Rectal smooth muscle tissue (tissue), 1 donor: ENCODE results near the gene BICDL2.
A peak's percentile ranks its signal among the peaks of the same experiment; 100 is the strongest.

Experiments used
- H3K27ac ChIP-seq: one replicate; pipeline ENCODE4 v1.7.0; 2013; ENCODE audit warnings: low read depth, low read length, inconsistent platforms
- H3K27me3 ChIP-seq: one replicate; pipeline ENCODE4 v1.7.0; 2013; ENCODE audit warnings: low read length; ENCODE audit not compliant: control insufficient read depth, insufficient read depth
- H3K36me3 ChIP-seq: one replicate; pipeline ENCODE4 v1.7.0; 2013; ENCODE audit warnings: low read length; ENCODE audit not compliant: control insufficient read depth, insufficient read depth
- H3K4me1 ChIP-seq: one replicate; pipeline ENCODE4 v1.7.0; 2013; ENCODE audit warnings: low read length; ENCODE audit not compliant: control insufficient read depth, insufficient read depth
- H3K4me3 ChIP-seq: one replicate; pipeline ENCODE4 v1.7.0; 2013; ENCODE audit warnings: low read length
- H3K9ac ChIP-seq: one replicate; pipeline ENCODE4 v1.7.0; 2013; ENCODE audit warnings: low read length

BICDL2 gene

GRCh38 chr16:3004781-3005284, 31.9 kb downstream of the BICDL2 start:
- Histone ChIP-seq H3K9ac (peak overlapping the region; percentile 28), H3K27ac (no peak overlapping the region), H3K4me1 (no peaks in the 10 kb centered on the region), H3K36me3 (no peaks in the 10 kb centered on the region), H3K27me3 (peaks cover 8% of the 10 kb centered on the region), H3K4me3 (peak overlapping the region; percentile 58)

GRCh38 chr16:3004319-3004718, 32.4 kb downstream of the BICDL2 start:
- Histone ChIP-seq H3K27me3 (peaks cover 8% of the 10 kb centered on the region), H3K4me3 (no peak overlapping the region), H3K4me1 (no peaks in the 10 kb centered on the region), H3K9ac (no peak overlapping the region), H3K27ac (no peak overlapping the region), H3K36me3 (no peaks in the 10 kb centered on the region)

DNA sequence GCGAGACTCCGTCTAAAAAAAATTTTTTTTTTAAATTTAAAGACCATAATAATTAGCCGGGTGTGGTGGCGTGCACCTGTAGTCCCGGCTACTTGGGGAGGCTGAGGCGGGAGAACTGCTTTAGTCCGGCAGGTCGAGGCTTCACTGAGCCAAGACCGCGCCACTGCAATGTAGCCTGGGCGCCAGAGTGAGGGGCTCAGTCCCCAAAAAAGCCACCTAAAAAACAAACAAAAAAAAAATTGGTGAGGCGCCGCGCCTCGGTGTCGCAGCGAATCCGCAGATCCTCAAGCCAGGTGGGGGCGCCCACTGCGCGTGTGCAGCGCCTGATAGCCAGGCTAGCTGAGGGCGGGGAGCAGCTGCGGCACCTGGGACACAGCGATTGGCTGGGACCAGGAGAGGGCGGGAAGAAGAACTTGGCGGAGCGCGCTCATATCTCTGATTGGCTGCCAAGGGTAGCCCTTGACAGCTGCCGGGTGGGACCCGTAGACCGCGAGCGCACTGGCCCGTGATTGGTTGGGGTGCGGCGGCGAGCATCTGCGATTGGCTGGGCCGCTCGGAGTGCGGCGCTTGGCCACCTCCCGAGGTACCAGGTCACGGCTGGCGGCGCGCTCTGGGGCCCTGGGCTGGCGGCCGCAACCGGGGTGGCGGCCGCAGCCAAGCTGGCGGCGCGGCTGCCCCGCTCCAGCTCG, 33.0 kb downstream of the BICDL2 start:
- Histone ChIP-seq H3K27ac (no peak overlapping the region), H3K4me1 (no peaks in the 10 kb centered on the region), H3K9ac (no peak overlapping the region), H3K27me3 (peaks cover 7% of the 10 kb centered on the region), H3K36me3 (no peaks in the 10 kb centered on the region), H3K4me3 (no peak overlapping the region)

- peaks cover 3% of the 10 kb centered on the region for H3K27me3 ChIP-seq
- H3K27ac ChIP-seq, result no peak overlapping the region
- no peak overlapping the region for H3K9ac ChIP-seq
- H3K36me3 ChIP-seq, result no peaks in the 10 kb centered on the region
- H3K4me1 ChIP-seq, result no peaks in the 10 kb centered on the region
- no peak overlapping the region for H3K4me3 ChIP-seq
Observed at GRCh38 chr16:3001316-3001715, 35.4 kb downstream of the BICDL2 start.

GRCh38 chr16:3000540-3000939, 36.2 kb downstream of the BICDL2 start:
- no peak overlapping the region for H3K4me3 ChIP-seq
- no peaks in the 10 kb centered on the region for H3K36me3 ChIP-seq
- no peaks in the 10 kb centered on the region for H3K4me1 ChIP-seq
- peaks cover 3% of the 10 kb centered on the region for H3K27me3 ChIP-seq
- no peak overlapping the region for H3K27ac ChIP-seq
- H3K9ac ChIP-seq, result no peak overlapping the region

- H3K4me3 ChIP-seq, result no peak overlapping the region
- no peaks in the 10 kb centered on the region for H3K36me3 ChIP-seq
- H3K27ac ChIP-seq, result no peak overlapping the region
- no peak overlapping the region for H3K9ac ChIP-seq
- peaks cover 3% of the 10 kb centered on the region for H3K27me3 ChIP-seq
- no peaks in the 10 kb centered on the region for H3K4me1 ChIP-seq
Observed at GRCh38 chr16:2999929-3000328, 36.8 kb downstream of the BICDL2 start.

- no peak overlapping the region for H3K4me3 ChIP-seq
- H3K36me3 ChIP-seq, result no peaks in the 10 kb centered on the region
- H3K4me1 ChIP-seq, result no peaks in the 10 kb centered on the region
- no peak overlapping the region for H3K27ac ChIP-seq
- peaks cover 3% of the 10 kb centered on the region for H3K27me3 ChIP-seq
- H3K9ac ChIP-seq, result no peak overlapping the region
Observed at GRCh38 chr16:2996298-2996697, 40.4 kb downstream of the BICDL2 start.

GRCh38 chr16:2992383-2993081, 44.2 kb downstream of the BICDL2 start:
- Histone ChIP-seq H3K9ac (no peak overlapping the region), H3K4me1 (no peaks in the 10 kb centered on the region), H3K36me3 (no peaks in the 10 kb centered on the region), H3K27me3 (no peaks in the 10 kb centered on the region), H3K27ac (no peak overlapping the region), H3K4me3 (no peak overlapping the region)

GRCh38 chr16:2991566-2992261, 45.0 kb downstream of the BICDL2 start:
- Histone ChIP-seq H3K27ac (no peak overlapping the region), H3K9ac (no peak overlapping the region), H3K36me3 (no peaks in the 10 kb centered on the region), H3K4me1 (no peaks in the 10 kb centered on the region), H3K27me3 (no peaks in the 10 kb centered on the region), H3K4me3 (no peak overlapping the region)

DNA sequence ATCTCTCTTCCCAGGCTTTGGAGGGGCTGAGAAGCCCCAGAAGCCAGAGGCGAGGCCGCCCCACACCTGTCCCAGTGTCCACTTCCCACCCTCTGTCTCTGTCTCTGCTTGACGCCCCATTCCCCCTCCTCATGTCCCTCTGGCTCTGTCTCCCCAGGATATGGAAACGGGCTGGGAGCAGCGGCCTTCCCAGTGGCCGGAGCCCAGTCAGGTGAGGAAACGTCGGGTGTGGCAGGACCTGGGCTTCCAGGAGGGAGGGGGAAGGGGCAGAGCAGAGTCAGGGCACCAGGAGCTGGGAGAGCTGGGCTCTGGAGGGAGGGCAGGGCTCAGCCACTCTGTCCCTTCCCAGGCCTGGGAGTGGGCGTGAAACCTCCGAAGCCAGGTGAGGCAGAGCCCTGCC, 45.9 kb downstream of the BICDL2 start:
- Histone ChIP-seq H3K27ac (no peak overlapping the region), H3K9ac (no peak overlapping the region), H3K4me3 (no peak overlapping the region), H3K36me3 (no peaks in the 10 kb centered on the region), H3K4me1 (no peaks in the 10 kb centered on the region), H3K27me3 (no peaks in the 10 kb centered on the region)

DNA sequence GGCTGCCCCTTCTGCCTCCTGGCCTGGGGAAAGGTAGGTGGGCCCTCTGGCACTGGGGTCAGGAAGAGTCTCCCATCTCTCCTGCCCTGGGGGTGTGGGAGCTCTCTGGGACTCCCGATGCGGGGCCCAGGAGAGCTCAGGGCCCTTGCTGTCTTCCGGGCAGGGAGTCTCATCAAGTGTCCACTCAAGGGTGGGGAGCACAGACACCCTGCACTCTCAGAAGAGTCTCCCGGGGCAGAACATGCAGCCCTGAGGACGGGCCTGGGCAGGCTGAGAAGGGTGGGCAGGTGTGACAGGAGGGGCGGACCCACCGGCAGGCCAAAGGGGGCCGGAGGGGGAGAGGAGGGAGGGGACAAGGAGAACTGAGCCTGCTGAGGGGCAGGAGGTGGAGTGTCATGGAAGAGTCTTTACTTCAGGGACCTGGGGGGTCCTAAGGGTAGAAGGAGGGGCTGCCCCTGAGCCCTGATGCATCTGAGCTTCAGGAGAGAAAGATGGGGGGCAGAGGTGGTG, 48.1 kb downstream of the BICDL2 start:
- H3K36me3 ChIP-seq, result no peaks in the 10 kb centered on the region
- no peak overlapping the region for H3K9ac ChIP-seq
- no peaks in the 10 kb centered on the region for H3K27me3 ChIP-seq
- H3K27ac ChIP-seq, result no peak overlapping the region
- H3K4me1 ChIP-seq, result no peaks in the 10 kb centered on the region
- no peak overlapping the region for H3K4me3 ChIP-seq

DNA sequence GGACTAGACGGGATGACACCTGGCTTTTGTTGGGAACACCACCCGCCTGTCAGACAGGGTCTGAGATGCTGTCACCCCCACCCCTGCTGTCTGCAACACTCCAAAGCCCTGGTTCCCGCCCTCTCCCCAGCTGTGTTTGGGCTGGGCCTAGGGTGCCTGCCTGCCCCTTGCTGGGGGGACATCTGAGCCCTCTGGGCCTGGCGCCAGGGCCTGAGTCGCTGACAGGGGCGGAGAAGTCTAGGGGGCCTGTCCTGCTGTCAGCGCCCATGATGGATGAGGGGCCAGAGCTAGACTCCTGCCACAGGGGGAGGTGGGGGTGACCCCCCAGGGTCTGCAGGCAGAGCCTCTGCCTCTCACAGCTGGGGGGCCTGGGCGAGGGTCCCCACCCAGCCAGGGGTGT, 48.9 kb downstream of the BICDL2 start:
- H3K36me3 ChIP-seq, result no peaks in the 10 kb centered on the region
- no peaks in the 10 kb centered on the region for H3K4me1 ChIP-seq
- no peak overlapping the region for H3K27ac ChIP-seq
- H3K9ac ChIP-seq, result no peak overlapping the region
- no peaks in the 10 kb centered on the region for H3K27me3 ChIP-seq
- no peak overlapping the region for H3K4me3 ChIP-seq
